Neuronal stem cell (in vitro differentiated cells): ENCODE measurements around the gene ZNF101.
A peak's percentile ranks its signal among the peaks of the same experiment; 100 is the strongest.

Experiments
- DNase-seq: peaks from one replicate; pipeline ENCODE4 v3.0.0-alpha.2; 2013; ENCODE audit warnings: low spot score
- H2AFZ ChIP-seq: one replicate; pipeline ENCODE4 v1.6.1; 2013; ENCODE audit warnings: mild to moderate bottlenecking, low read length, inconsistent platforms
- H2AK5ac ChIP-seq: 2 replicates; pipeline ENCODE4 v1.6.1; 2013; ENCODE audit warnings: low read depth, mild to moderate bottlenecking, inconsistent platforms, low read length, moderate library complexity, mixed read lengths
- H2BK120ac ChIP-seq: 2 replicates; pipeline ENCODE4 v1.6.1; 2013; ENCODE audit warnings: low read depth, mild to moderate bottlenecking, inconsistent platforms, low read length, moderate library complexity, mixed read lengths
- H2BK12ac ChIP-seq: one replicate; pipeline ENCODE4 v1.6.1; 2013; ENCODE audit warnings: low read length, inconsistent platforms
- H2BK15ac ChIP-seq: 2 replicates; pipeline ENCODE4 v1.6.1; 2013; ENCODE audit warnings: mild to moderate bottlenecking, low read length, inconsistent platforms, mixed read lengths
- H2BK5ac ChIP-seq: one replicate; pipeline ENCODE4 v1.6.1; 2013; ENCODE audit warnings: inconsistent platforms, mild to moderate bottlenecking, low read length, moderate library complexity
- H3K14ac ChIP-seq: one replicate; pipeline ENCODE4 v1.6.1; 2013; ENCODE audit warnings: low read length, inconsistent platforms
- H3K18ac ChIP-seq: 2 replicates; pipeline ENCODE4 v1.6.1; 2013; ENCODE audit warnings: low read length, inconsistent platforms
- H3K23ac ChIP-seq: 2 replicates; pipeline ENCODE4 v1.6.1; 2013; ENCODE audit warnings: low read depth, mild to moderate bottlenecking, mixed read lengths, low read length, inconsistent platforms; ENCODE audit not compliant: poor library complexity
- H3K27ac ChIP-seq: replicated peaks from 3 replicates; pipeline ENCODE4 v1.5.1; 2013; ENCODE audit warnings: low read length, inconsistent platforms
- H3K27me3 ChIP-seq, 3 experiments: 2 replicates each; pipeline ENCODE4 v1.6.1; 2013; ENCODE audit warnings: low read length in 3 of 3, mild to moderate bottlenecking in 2 of 3, inconsistent platforms in 1 of 3, low read depth in 1 of 3, mixed read lengths in 1 of 3, moderate library complexity in 1 of 3; ENCODE audit not compliant: control insufficient read depth in 3 of 3, insufficient read depth in 3 of 3
- H3K36me3 ChIP-seq, 2 donors: replicated peaks in 1 of 2; 2 replicates each; pipeline ENCODE4 v1.6.1; 2013; ENCODE audit warnings: low read length in 2 of 2; ENCODE audit not compliant: control insufficient read depth in 2 of 2, insufficient read depth in 2 of 2
- H3K4ac ChIP-seq: 2 replicates; pipeline ENCODE4 v1.6.1; 2013; ENCODE audit warnings: inconsistent platforms, mild to moderate bottlenecking, low read length, moderate library complexity
- H3K4me1 ChIP-seq, 2 donors: 1 replicate in 1 of 2; 2 replicates in 1 of 2; pipeline ENCODE4 v1.6.1; 2013; ENCODE audit warnings: low read length in 2 of 2, low read depth in 1 of 2; ENCODE audit not compliant: control insufficient read depth in 2 of 2, insufficient read depth in 1 of 2
- H3K4me2 ChIP-seq: one replicate; pipeline ENCODE4 v1.6.1; 2013; ENCODE audit warnings: mild to moderate bottlenecking, low read length, inconsistent platforms; ENCODE audit not compliant: insufficient read depth, poor library complexity, severe bottlenecking
- H3K4me3 ChIP-seq, 2 donors: 2 replicates each; pipeline ENCODE4 v1.5.1; 2013; ENCODE audit warnings: low read length in 2 of 2, mild to moderate bottlenecking in 2 of 2, inconsistent platforms in 1 of 2, moderate library complexity in 1 of 2
- H3K79me1 ChIP-seq: one replicate; pipeline ENCODE4 v1.6.1; 2013; ENCODE audit warnings: low read depth, mild to moderate bottlenecking, inconsistent platforms, low read length, moderate library complexity
- H3K9ac ChIP-seq: one replicate; pipeline ENCODE4 v1.6.1; 2013; ENCODE audit warnings: mild to moderate bottlenecking, low read depth, low read length, inconsistent platforms; ENCODE audit not compliant: poor library complexity
- H3K9me3 ChIP-seq, 2 donors: replicated peaks in 1 of 2; 2 replicates each; pipeline versions ENCODE3 to v1.6.1; 2013; ENCODE audit warnings: low read length in 2 of 2, mild to moderate bottlenecking in 2 of 2, inconsistent platforms in 1 of 2, low read depth in 1 of 2, mixed read lengths in 1 of 2, moderate library complexity in 1 of 2; ENCODE audit not compliant: control insufficient read depth in 2 of 2, insufficient read depth in 1 of 2
- H4K8ac ChIP-seq: one replicate; pipeline ENCODE4 v1.6.1; 2013; ENCODE audit warnings: low read depth, mild to moderate bottlenecking, inconsistent platforms, low read length, moderate library complexity
- H4K91ac ChIP-seq: one replicate; pipeline ENCODE4 v1.6.1; 2013; ENCODE audit warnings: low read length, low read depth, mild to moderate bottlenecking, inconsistent platforms; ENCODE audit not compliant: poor library complexity
- WGBS, 2 donors: extraction: QIAGEN DNeasy Blood & Tissue Kit; methylation state at CpG; one replicate each; pipeline ENCODE4 v1.1.7; 2013; ENCODE audit warnings: missing lambda C conversion rate in 2 of 2, mixed read lengths in 1 of 2; ENCODE audit not compliant: insufficient read length in 2 of 2, insufficient replicate concordance in 1 of 2; ENCODE audit errors: extremely low coverage in 2 of 2; 5-methylcytosine and 5-hydroxymethylcytosine counted together

The ZNF101 gene

GRCh38 chr19:19624032-19624570 lies 44.5 kb upstream of the ZNF101 start:
- DNase-seq, result no peak

GRCh38 chr19:19626516-19627472 lies 41.8 kb upstream of the ZNF101 start:
- Histone ChIP-seq H2AK5ac (peak overlapping the region; percentile 97), H3K4me1 (peaks cover 0 to 15% of the 10 kb centered on the region in 2 donors), H3K9me3 (peaks cover 0 to 3% of the 10 kb centered on the region in 2 donors), H3K36me3 (peaks cover 20 to 21% of the 10 kb centered on the region in 2 donors), H2BK120ac (peak overlapping the region; percentile 55), H3K9ac (peak overlapping the region; percentile 91), H3K18ac (peak overlapping the region; percentile 49), H3K4ac (peak overlapping the region; percentile 1), H3K79me1 (peaks cover 13% of the 10 kb centered on the region), H3K4me2 (peak overlapping the region; percentile 96), H2BK15ac (peak overlapping the region; percentile 62), H4K91ac (no peak overlapping the region), H3K27me3 (no peaks in the 10 kb centered on the region), H2BK5ac (no peak overlapping the region), H4K8ac (peak overlapping the region; percentile 6), H3K14ac (no peak overlapping the region), H2BK12ac (peak overlapping the region; percentile 11), H3K27ac (no peak overlapping the region), H2AFZ (no peak overlapping the region), H3K23ac (peak overlapping the region; percentile 66), H3K4me3 (peak overlapping the region in 1 of 2 donors; percentile 97)
- DNase-seq, result no peak
- no CpG with 5 or more reads among the region's 48 CpGs for WGBS, 2 donors

More at GRCh38 chr19:19624032-19624570, 44.5 kb upstream of the ZNF101 start:
- Histone ChIP-seq H4K8ac (no peak overlapping the region), H3K9me3 (peaks cover 0 to 3% of the 10 kb centered on the region in 2 donors), H2AK5ac (no peak overlapping the region), H2AFZ (no peak overlapping the region), H3K14ac (no peak overlapping the region), H3K36me3 (peaks cover 0 to 17% of the 10 kb centered on the region in 2 donors), H3K4ac (no peak overlapping the region), H3K4me1 (peaks cover 4 to 18% of the 10 kb centered on the region in 2 donors), H3K27ac (no peak overlapping the region), H2BK5ac (no peak overlapping the region), H3K18ac (no peak overlapping the region), H3K4me2 (no peak overlapping the region), H3K4me3 (no peak overlapping the region), H3K27me3 (no peaks in the 10 kb centered on the region), H3K23ac (peak overlapping the region; percentile 38), H2BK120ac (no peak overlapping the region), H4K91ac (no peak overlapping the region), H3K79me1 (peaks cover 13% of the 10 kb centered on the region), H2BK15ac (no peak overlapping the region), H3K9ac (no peak overlapping the region), H2BK12ac (no peak overlapping the region)
- WGBS, 2 donors, result no CpG with 5 or more reads among the region's 19 CpGs

- Histone ChIP-seq H2BK5ac (peak within 1 kb of the TSS; percentile 85), H3K4ac (peak within 1 kb of the TSS; percentile 60), H2AFZ (no peak within 1 kb of the TSS), H3K4me2 (peak within 1 kb of the TSS; percentile 96), H3K36me3 (peaks cover 23 to 26% of the 10 kb centered on the region in 2 donors), H3K79me1 (peaks cover 13% of the 10 kb centered on the region), H2BK12ac (peak within 1 kb of the TSS; percentile 30), H2AK5ac (peak within 1 kb of the TSS; percentile 97), H3K9me3 (peaks cover 2 to 3% of the 10 kb centered on the region in 2 donors), H3K18ac (peak within 1 kb of the TSS; percentile 99), H3K9ac (peak within 1 kb of the TSS; percentile 96), H2BK120ac (peak within 1 kb of the TSS; percentile 77), H3K27me3 (no peaks in the 10 kb centered on the region), H4K91ac (peak within 1 kb of the TSS; percentile 98), H3K23ac (peak within 1 kb of the TSS; percentile 99), H3K4me1 (peaks cover 0 to 15% of the 10 kb centered on the region in 2 donors), H4K8ac (peak within 1 kb of the TSS; percentile 99), H3K4me3 (peak within 1 kb of the TSS in 1 of 2 donors; percentile 97), H2BK15ac (peak within 1 kb of the TSS; percentile 64), H3K27ac (peak within 1 kb of the TSS; percentile 90), H3K14ac (peak within 1 kb of the TSS; percentile 84)
- WGBS, 2 donors, result no CpG with 5 or more reads among the region's 87 CpGs
- DNase-seq, result peak; percentile 46
Observed at GRCh38 chr19:19627621-19628500, 40.8 kb upstream of the ZNF101 start, which contains the start of gene LPAR2. Gene LPAR2, minus strand, starts transcription at chr19:19628220. Its CDS starts 945 bp downstream, at chr19:19627275.
